GM21825 (cell line): ENCODE data around the gene NUP58.
"Not testable (repeated sequence)": the region's sequence is repeated elsewhere in the genome, so short reads cannot be mapped to it uniquely, and the experiment has no call there.

ENCODE experiments used
- ATAC-seq: cut with Tn5 transposase; IDR thresholded peaks from one replicate; pipeline ENCODE4 v1.9.1; 2021; ENCODE audit warnings: mild to moderate bottlenecking, moderate library complexity; ENCODE audit not compliant: unreplicated experiment

The NUP58 gene

GRCh38 chr13:25302121-25302520, 696 bp downstream of the NUP58 start:
- ATAC-seq = no peak

DNA sequence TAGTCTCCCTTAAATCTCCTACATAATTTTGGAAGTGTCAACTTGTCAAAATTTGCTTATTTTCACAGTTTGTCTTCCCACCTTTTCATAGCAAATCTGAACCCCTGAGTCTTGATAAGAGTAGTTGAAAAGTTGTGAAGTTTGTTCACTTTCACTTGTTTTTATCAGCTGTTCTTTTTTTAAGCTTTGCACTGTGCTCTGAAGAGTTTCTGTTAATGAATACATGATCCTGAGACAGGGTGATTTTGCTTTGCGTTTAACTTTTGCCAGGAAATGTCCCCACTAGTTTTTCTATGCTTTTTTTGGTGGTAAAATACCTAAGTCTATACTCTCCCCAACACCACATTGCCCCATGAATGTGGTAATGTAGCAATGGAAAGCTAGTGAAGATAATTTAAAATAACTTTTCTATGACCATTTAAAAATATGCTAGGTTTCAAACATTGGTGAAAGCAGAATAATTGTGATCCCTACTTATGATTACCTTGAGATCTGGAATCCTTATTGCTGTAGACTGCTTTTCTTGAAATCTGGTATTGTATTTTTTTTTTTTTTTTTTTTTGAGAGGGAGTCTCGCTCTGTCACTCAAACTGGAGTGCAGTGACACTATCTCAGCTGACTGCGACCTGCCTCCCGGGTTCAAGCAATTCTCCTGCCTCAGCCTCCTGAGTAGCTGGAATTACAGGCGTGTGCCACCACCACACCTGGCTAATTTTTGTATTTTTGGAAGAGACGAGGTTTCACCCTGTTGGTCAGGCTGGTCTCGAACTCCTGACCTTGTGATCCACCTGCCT, 5.4 kb downstream of the NUP58 start:
- no peak for ATAC-seq

- ATAC-seq = no peak
Observed at GRCh38 chr13:25310891-25311290, 9.5 kb downstream of the NUP58 start.

GRCh38 chr13:25318946-25319345, 17.5 kb downstream of the NUP58 start:
- ATAC-seq = not testable (repeated sequence)

GRCh38 chr13:25319771-25320170, 18.3 kb downstream of the NUP58 start:
- ATAC-seq = no peak

- no peak for ATAC-seq
Observed at GRCh38 chr13:25324100-25324499, 22.7 kb downstream of the NUP58 start.

GRCh38 chr13:25329706-25330105, 28.3 kb downstream of the NUP58 start:
- no peak for ATAC-seq

DNA sequence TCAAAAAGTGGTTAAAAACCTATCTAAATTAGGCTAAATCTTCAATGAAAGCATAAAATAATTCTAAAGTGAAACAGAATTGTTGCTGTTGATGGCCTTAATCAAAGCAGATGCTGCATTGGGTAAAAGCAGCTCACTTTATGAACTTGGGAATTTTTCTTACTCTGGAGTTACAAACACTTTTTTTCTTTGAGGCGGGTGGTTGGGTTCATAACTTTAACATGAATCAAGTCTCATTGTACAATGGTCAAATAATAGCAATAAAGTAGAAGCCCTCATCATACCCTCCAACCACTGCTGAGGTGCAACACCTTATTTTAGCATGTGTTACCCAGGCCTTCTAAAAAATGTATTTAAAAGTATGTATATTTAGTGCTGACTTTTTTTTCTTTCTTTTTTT, 29.1 kb downstream of the NUP58 start:
- no peak for ATAC-seq

- ATAC-seq = no peak
Observed at GRCh38 chr13:25335856-25336255, 34.4 kb downstream of the NUP58 start.

DNA sequence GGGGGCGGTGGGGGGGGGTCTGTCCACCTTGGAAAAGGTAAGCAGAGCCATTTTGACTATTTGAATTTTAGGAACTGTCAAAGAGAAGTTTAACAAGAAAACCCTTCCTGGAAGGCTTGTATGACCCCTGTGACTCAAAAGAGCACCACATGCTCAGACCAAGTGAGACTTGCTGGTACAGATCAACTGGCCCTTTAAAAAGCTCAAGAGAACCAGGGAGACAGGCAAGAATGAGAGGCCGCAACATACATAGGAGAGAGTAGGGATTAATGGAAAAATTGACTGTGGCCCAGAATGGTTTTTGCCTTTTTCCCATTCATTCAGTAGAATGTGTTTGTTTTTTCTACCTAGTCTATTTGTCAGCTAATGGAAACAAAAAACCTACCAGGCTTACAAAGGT, 44.2 kb downstream of the NUP58 start:
- ATAC-seq = no peak

DNA sequence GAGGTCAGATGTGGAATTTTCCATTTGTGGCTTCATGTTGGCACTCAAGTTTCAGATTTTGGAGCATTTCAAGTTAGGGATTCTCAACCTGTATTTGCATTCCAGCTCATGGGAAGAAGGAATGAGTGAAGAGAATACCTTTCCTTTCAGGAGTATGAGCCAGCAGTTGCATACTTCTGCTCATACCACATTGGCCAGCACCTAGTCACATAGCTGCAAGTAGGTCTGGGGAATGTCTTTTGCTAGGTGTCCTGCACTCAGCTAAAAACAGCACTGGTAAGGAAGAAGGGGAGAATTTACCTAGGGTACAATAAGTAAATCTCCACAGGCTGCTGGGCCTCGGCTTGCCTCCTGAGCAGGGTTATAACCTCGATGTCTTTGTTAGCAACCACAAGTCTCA, 45.7 kb downstream of the NUP58 start:
- ATAC-seq = no peak

GRCh38 chr13:25351404-25351803, 50.0 kb downstream of the NUP58 start:
- ATAC-seq = no peak

GRCh38 chr13:25352230-25352629, 50.8 kb downstream of the NUP58 start:
- no peak for ATAC-seq

- no peak for ATAC-seq
Observed at GRCh38 chr13:25352806-25353205, 51.4 kb downstream of the NUP58 start.

DNA sequence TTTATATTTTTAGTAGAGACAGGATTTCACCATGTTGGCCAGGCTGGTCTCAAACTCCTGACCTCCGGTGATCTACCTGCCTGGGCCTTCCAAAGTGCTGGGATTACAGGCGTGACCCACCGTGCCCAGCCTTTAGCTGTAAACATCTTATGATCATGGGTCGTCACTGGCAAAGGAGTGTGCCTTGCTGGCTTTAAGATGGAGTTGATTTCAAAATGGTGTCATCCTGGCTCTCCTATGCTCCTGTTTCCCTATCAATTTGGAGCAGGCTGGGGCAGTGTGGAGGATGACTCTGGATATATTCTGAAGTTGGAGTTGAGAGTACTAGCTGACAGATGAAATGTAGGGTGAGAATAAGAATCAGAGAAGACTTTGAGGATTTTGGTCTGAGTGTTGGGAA, 51.9 kb downstream of the NUP58 start:
- no peak for ATAC-seq

DNA sequence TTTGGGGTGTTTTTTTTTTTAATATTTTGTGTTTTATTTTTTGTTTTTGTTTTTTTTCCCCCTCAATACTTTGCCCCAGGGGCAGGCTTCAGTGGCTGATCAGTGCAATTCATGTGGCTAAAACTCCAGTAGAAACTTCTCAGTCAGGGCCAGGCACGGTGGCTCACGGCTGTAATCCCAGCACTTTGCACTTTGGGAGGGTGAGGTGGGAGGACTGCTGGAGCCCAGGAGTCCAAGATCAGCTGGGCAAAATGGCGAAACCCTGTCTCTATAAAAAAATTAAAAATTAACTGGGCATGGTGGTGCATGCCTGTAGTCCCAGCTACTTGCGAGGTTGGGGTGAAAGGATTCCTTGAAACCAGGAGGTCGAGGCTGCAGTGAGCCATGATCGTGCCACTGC, 53.0 kb downstream of the NUP58 start:
- ATAC-seq = no peak

- not testable (repeated sequence) for ATAC-seq
Observed at GRCh38 chr13:25360443-25360842, 59.0 kb downstream of the NUP58 start.

GRCh38 chr13:25365720-25366235, 64.4 kb downstream of the NUP58 start:
- no peak for ATAC-seq

GRCh38 chr13:25371158-25371874, 69.9 kb downstream of the NUP58 start:
- no peak for ATAC-seq

DNA sequence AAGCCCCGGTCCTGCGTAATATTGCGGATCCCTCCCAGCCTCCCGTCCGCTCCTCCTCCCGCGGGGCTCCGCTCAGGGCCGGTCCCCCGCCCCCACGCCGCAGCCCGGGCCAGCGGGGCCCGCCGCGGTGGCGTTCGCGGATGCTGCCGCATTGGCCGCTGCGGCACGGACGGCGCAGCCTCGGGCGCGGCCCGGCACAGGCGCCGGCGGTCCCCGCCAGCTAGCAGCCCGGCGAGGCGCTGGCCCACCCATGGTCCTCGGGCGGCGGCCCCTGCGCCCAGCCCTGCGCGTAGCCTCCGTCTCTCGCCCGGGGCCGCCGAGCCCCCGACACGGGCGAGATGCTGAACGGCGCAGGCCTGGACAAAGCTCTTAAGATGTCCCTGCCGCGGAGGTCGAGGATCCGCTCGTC, 70.5 kb downstream of the NUP58 start, which contains the start of gene ATP8A2:
Gene ATP8A2 (plus strand): TSS at position 100 of the 409 bp plus-strand sequence. CDS start 239 bp downstream, at position 339.
- ATAC-seq = no peak

DNA sequence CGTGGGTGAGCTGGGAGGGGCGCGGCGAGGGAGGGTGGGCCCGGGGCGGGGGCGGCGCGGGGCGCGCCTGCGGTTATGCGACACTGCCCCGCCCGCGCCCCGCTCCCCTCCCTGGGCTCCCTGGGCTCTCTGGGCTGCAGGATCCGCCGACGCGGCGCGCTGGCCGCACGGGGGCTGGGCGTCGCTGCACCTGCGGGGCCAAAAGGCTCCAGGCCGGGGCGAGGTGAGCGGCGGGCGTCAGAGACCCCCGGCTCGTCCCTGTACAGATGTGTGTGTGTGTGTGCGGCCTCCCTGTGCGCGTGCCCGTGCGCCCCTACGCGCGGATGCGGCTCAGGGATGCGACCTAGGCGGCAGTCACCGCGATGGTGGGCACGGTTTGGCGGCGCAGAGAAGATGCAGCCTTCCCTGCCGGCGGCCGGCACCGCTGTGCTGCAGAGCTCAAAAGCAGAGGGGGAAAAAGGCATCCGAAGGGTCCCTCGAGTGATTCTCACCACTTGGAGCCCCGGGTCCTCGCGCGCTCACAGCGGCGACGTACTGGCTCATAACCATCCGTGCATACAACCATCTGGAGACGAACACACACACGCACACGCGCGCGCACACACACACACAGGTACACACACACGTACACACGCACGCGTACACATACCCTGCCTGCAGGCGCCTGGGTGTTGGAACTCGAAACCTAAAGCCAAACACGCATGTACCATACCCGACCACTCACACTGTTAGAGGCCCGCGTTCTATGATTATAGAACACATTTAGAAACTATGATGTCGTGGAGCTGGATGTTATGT, 71.1 kb downstream of the NUP58 start:
- ATAC-seq = no peak
